Heart left ventricle (tissue), 16 donors: ENCODE results near the gene TTLL5. TPM values are rescaled to one million over a fixed set of nuclear protein-coding genes. Genes with fewer than 3 reads are reported as not detected.
A peak's percentile ranks its signal among the peaks of the same experiment; 100 is the strongest.

Experiments used
- ATAC-seq, 4 donors: fragments of 200-7000 bp; cut with Tn5 transposase; one replicate each; pipeline ENCODE4 v1.9.1; 2020 to 2022; ENCODE audit warnings: moderate library complexity in 4 of 4, mild to moderate bottlenecking in 3 of 4, moderate number of reproducible peaks in 1 of 4
- DNase-seq, 5 donors: peaks; one replicate each; pipeline ENCODE4 v3.0.0-alpha.2; 2020
- H3K27ac ChIP-seq, 12 donors: fragments of 200-600 bp; sonication (generic) in 4 of 12; one replicate each; pipeline versions ENCODE4 v1.5.0 to v1.8.0; 2016 to 2022; ENCODE audit warnings: mild to moderate bottlenecking in 2 of 12
- H3K27me3 ChIP-seq, 9 donors: fragments of 200-600 bp; sonication (generic) in 2 of 9; one replicate each; pipeline versions ENCODE4 v1.5.1 to v1.8.0; 2016 to 2022; ENCODE audit warnings: mild to moderate bottlenecking in 3 of 9
- H3K36me3 ChIP-seq, 9 donors: fragments of 200-600 bp; sonication (generic) in 2 of 9; one replicate each; pipeline versions ENCODE4 v1.5.0 to v1.8.0; 2018 to 2022; ENCODE audit warnings: mild to moderate bottlenecking in 2 of 9
- H3K4me1 ChIP-seq, 12 donors: fragments of 200-600 bp; sonication (generic) in 4 of 12; one replicate each; pipeline versions ENCODE4 v1.5.0 to v1.8.0; 2016 to 2022; ENCODE audit warnings: mild to moderate bottlenecking in 3 of 12
- H3K4me3 ChIP-seq, 12 donors: fragments of 200-600 bp; sonication (generic) in 4 of 12; one replicate each; pipeline versions ENCODE4 v1.5.0 to v1.8.0; 2017 to 2022; ENCODE audit warnings: mild to moderate bottlenecking in 9 of 12, moderate library complexity in 4 of 12
- H3K9me3 ChIP-seq, 12 donors: fragments of 200-600 bp; sonication (generic) in 4 of 12; one replicate each; pipeline versions ENCODE4 v1.5.0 to v1.8.0; 2016 to 2022; ENCODE audit warnings: mild to moderate bottlenecking in 1 of 12
- POLR2A ChIP-seq, 2 donors: fragments of 450-650 bp; IDR thresholded peaks; one replicate each; pipeline ENCODE4 v1.6.1; 2017; ENCODE audit warnings: antibody characterized with exemption in 2 of 2, mild to moderate bottlenecking in 2 of 2, moderate library complexity in 2 of 2
- WGBS, 4 donors: extraction: QIAGEN DNeasy Blood & Tissue Kit in 2 of 4; methylation state at CpG; one replicate each; pipeline versions ENCODE4 v1.1.5 to v1.1.7; 2013 to 2018; 5-methylcytosine and 5-hydroxymethylcytosine counted together
- intact Hi-C, 10 donors: fragments of 100-400 bp; cut with DNase I; formaldehyde crosslinking; loops; one replicate each; pipeline versions ENCODE4 v1.11.1 to v1.14.2; 2022
- polyA plus RNA-seq, 2 donors: library from polyadenylated mRNA; stranded (reverse); fragments of 200-250 nt; gene quantifications; one replicate each; pipeline ENCODE4 v1.2.3, GENCODE V29; 2013
- total RNA-seq, 9 donors: library from RNA; depleted of rRNA in 2 of 9; stranded (reverse); fragments of >200 nt in 2 of 9; fragmentation: NEBNext Ultra II Directional in 3 of 9; extraction: Animal tissue kit (Norgen Biotek cat#: 25700) in 3 of 9; gene quantifications; one replicate each; pipeline versions ENCODE4 v1.1.0 to v1.2.4, GENCODE V29; 2016 to 2023
- TF ChIP-seq, protein P1 (sequence below), 12 donors: fragments of 200-600 bp; sonication (generic) in 4 of 12; IDR thresholded peaks; one replicate each; pipeline versions ENCODE4 v1.5.0 to v1.8.0; 2018 to 2022; ENCODE audit warnings: antibody characterized with exemption in 12 of 12, mild to moderate bottlenecking in 5 of 12
- donor health status: ischemic (EF 13 %, LVEDD 7.1; RV severe dilation, severe dysfunction).
- donor health status: healthy with polysubstance abuse.
- donor health status: DM: no; HTN: yes; CAD: no.
- donor health status: DM: no; HTN: no; CAD: no.
- donor health status: ischemic (EF 25% LVEDD 6.9; RV normal size, moderate dysfunction).
- donor health status: ischemic (EF 25% LVEDD 5.7; RV mildly dilated, moderate dysfunction).
- donor health status: healthy.
- donor health status: DM: yes; HTN: yes; CAD: no.
- donor health status: ischemic (EF 35%, LVEDD 5.7; RV mildly dilated, moderate dysfunction).
- donor health status: nonischemic (EF 11% LVEDD 7.7; RV severe dilation, severe dysfunction).
- donor health status: DM: yes; HTN: yes; CAD: no.
- donor health status: PGD.
- donor health status: ischemic (EF 29% LVEDD 5.4; RV normal size, mild dysfunction).
- donor health status: nonischemic (EF 23%, LVEDD 6.1; RV moderate dilation, normal function).

TTLL5 gene
- total and polyA plus RNA-seq, 11 donors: 6.2 to 24.6 (median 15.8) TPM

DNA sequence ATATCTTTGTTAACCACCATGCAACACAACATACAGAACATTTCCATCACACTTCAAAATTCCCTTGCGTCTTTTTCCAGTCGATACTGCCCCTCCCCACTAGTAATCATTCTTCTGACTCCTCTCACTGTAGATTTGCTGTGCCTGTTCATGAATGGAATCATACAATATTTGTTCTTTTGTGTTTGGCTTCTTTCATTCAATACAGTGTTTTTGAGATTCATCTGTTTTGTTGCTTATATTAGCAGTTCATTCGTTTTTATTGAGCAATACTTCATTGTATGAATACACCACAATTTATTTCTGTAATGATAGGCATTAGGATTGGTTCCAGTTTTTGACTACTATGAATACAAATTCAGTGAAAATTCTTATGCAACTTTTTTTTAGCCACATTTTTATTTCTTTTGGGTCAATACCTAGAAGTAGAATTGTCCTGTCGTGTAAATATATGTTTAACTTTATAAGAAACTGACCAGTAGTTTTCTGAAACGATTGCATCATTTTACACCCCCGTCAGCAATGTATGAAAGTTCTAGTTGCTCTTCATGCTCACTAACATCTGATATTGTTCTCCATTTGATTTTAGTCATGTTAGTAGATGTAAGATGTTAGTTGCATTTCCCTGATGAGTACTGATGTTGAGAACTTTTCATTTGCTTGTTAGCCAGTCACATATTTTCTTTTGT lies 193.2 kb downstream of the TTLL5 start:
- TF ChIP-seq POLR2A (IDR thresholded peaks at IDR 0.05): no peak
- TF ChIP-seq, protein P1, sequence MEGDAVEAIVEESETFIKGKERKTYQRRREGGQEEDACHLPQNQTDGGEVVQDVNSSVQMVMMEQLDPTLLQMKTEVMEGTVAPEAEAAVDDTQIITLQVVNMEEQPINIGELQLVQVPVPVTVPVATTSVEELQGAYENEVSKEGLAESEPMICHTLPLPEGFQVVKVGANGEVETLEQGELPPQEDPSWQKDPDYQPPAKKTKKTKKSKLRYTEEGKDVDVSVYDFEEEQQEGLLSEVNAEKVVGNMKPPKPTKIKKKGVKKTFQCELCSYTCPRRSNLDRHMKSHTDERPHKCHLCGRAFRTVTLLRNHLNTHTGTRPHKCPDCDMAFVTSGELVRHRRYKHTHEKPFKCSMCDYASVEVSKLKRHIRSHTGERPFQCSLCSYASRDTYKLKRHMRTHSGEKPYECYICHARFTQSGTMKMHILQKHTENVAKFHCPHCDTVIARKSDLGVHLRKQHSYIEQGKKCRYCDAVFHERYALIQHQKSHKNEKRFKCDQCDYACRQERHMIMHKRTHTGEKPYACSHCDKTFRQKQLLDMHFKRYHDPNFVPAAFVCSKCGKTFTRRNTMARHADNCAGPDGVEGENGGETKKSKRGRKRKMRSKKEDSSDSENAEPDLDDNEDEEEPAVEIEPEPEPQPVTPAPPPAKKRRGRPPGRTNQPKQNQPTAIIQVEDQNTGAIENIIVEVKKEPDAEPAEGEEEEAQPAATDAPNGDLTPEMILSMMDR (IDR thresholded peaks at IDR 0.05): no peak
- Histone ChIP-seq H3K27ac (no peak overlapping the region), H3K36me3 (peaks cover 0 to 11% (median 0%) of the 10 kb centered on the region in 9 donors), H3K9me3 (no peaks in the 10 kb centered on the region), H3K4me1 (no peaks in the 10 kb centered on the region), H3K27me3 (no peaks in the 10 kb centered on the region), H3K4me3 (no peak overlapping the region)
- WGBS, 4 donors: 91 to 94% (median 92%) methylated on average over 6 of the region's 6 CpGs
- DNase-seq (no peak), ATAC-seq (no peak)
- intact Hi-C loops: no loop called here

- H3K27me3 ChIP-seq: no peaks in the 10 kb centered on the region
- intact Hi-C loops: no loop called here
- ATAC-seq: no peak
- no peaks in the 10 kb centered on the region for H3K9me3 ChIP-seq
- WGBS, 4 donors: 91 to 97% (median 94%) methylated on average over 1 of the region's 1 CpG
- TF ChIP-seq POLR2A (IDR thresholded peaks at IDR 0.05): no peak
- TF ChIP-seq, protein P1 (IDR thresholded peaks at IDR 0.05): no peak
- H3K4me3 ChIP-seq: no peak overlapping the region
- peaks cover 0 to 12% (median 3%) of the 10 kb centered on the region in 12 donors for H3K4me1 ChIP-seq
- no peak for DNase-seq
- H3K27ac ChIP-seq: no peak overlapping the region
- peaks cover 0 to 11% (median 0%) of the 10 kb centered on the region in 9 donors for H3K36me3 ChIP-seq
Measured at GRCh38 chr14:75857199-75857598, 196.2 kb downstream of the TTLL5 start.

DNA sequence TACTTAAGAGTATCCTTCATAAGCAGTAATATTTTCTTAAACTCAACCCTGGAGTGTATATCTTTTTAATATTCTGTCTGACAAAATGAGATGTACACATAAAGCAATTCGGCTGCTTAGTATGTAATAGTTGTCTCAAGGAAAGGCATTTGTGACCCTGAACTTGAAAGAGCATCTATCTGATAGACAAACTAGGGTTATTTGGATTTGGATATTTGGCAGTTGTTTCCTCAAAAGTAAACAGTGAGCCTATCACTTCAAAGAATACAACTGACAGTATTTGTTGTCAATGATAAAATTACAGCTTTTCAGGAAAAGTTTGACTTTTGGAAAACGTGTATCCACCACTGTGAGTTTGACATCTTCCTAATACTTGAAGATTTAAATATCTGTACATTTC lies 197.3 kb downstream of the TTLL5 start:
- H3K9me3 ChIP-seq: no peaks in the 10 kb centered on the region
- no peaks in the 10 kb centered on the region for H3K27me3 ChIP-seq
- 94 to 99% (median 94%) methylated on average over 2 of the region's 2 CpGs for WGBS, 4 donors
- no peak overlapping the region for H3K27ac ChIP-seq
- TF ChIP-seq, protein P1 (IDR thresholded peaks at IDR 0.05): no peak
- TF ChIP-seq POLR2A (IDR thresholded peaks at IDR 0.05): no peak
- H3K4me3 ChIP-seq: no peak overlapping the region
- H3K36me3 ChIP-seq: peaks cover 0 to 11% (median 0%) of the 10 kb centered on the region in 9 donors
- DNase-seq: no peak
- H3K4me1 ChIP-seq: peaks cover 0 to 12% (median 3%) of the 10 kb centered on the region in 12 donors
- no peak for ATAC-seq
- intact Hi-C loops: no loop called here

GRCh38 chr14:75859746-75860145 lies 198.7 kb downstream of the TTLL5 start:
- 85 to 93% (median 91%) methylated on average over 3 of the region's 3 CpGs for WGBS, 4 donors
- Histone ChIP-seq H3K36me3 (peaks cover 0 to 14% (median 0%) of the 10 kb centered on the region in 9 donors), H3K27ac (peak overlapping the region in 1 of 12 donors; percentile 62), H3K4me1 (peaks cover 0 to 12% (median 3%) of the 10 kb centered on the region in 12 donors), H3K27me3 (no peaks in the 10 kb centered on the region), H3K9me3 (no peaks in the 10 kb centered on the region), H3K4me3 (no peak overlapping the region)
- DNase-seq (no peak), ATAC-seq (no peak)
- TF ChIP-seq POLR2A (IDR thresholded peaks at IDR 0.05): no peak
- TF ChIP-seq, protein P1 (IDR thresholded peaks at IDR 0.05): no peak
- intact Hi-C loops: loop anchor here in 2 of 10 donors (10.0 kb wide), 2 partner anchors 55 to 135 kb away; no protein-coding TSS in a partner anchor
